HepG2 (cell line): ENCODE data around the gene KLHL21. TPM values are rescaled to one million over a fixed set of nuclear protein-coding genes. Genes with fewer than 3 reads are reported as not detected.

Experiments used
- DRAP1 ChIP-seq: IDR thresholded peaks from 2 replicates; pipeline ENCODE4 v1.6.1; 2016; ENCODE audit warnings: missing genetic modification reagents, missing compliant biosample characterization
- FOXA1 ChIP-seq, 2 experiments: fragments of 450-650 bp in 1 of 2; sonication (generic) in 1 of 2; formaldehyde crosslinking in 1 of 2; IDR thresholded peaks; 2 replicates each; pipeline versions ENCODE4 v1.4.0 to v1.6.1; 2016 to 2020; ENCODE audit warnings: missing genetic modification reagents in 1 of 2
- FOXA3 ChIP-seq: IDR thresholded peaks from 2 replicates; pipeline ENCODE4 v1.6.1; 2016; ENCODE audit warnings: missing genetic modification reagents, missing compliant biosample characterization
- FOXO1 ChIP-seq: sonication (generic); formaldehyde crosslinking; IDR thresholded peaks from 2 replicates; pipeline ENCODE4 v1.4.0; 2020; ENCODE audit warnings: missing genetic modification reagents
- HMGXB3 ChIP-seq: sonication (generic); formaldehyde crosslinking; IDR thresholded peaks from 2 replicates; pipeline ENCODE4 v1.4.0; 2020; ENCODE audit warnings: missing genetic modification reagents, borderline replicate concordance
- RXRA ChIP-seq: sonication (generic); formaldehyde crosslinking; IDR thresholded peaks from 2 replicates; pipeline ENCODE4 v1.5.1; 2020; ENCODE audit warnings: missing genetic modification reagents
- SP5 ChIP-seq: IDR thresholded peaks from 2 replicates; pipeline ENCODE4 v1.6.1; 2016; ENCODE audit warnings: low read depth, borderline replicate concordance
- TRAFD1 ChIP-seq: sonication (generic); formaldehyde crosslinking; IDR thresholded peaks from 2 replicates; pipeline ENCODE4 v1.5.1; 2020; ENCODE audit warnings: missing genetic modification reagents, mild to moderate bottlenecking, borderline replicate concordance
- ZNF232 ChIP-seq: sonication (generic); formaldehyde crosslinking; IDR thresholded peaks from 2 replicates; pipeline ENCODE4 v1.4.0; 2020; ENCODE audit warnings: missing genetic modification reagents, borderline replicate concordance
- ZSCAN12 ChIP-seq: sonication (generic); formaldehyde crosslinking; IDR thresholded peaks from 2 replicates; pipeline ENCODE4 v1.9.0; 2021; ENCODE audit warnings: mild to moderate bottlenecking, missing genetic modification reagents
- polyA plus RNA-seq, 8 experiments: library from polyadenylated mRNA; depleted of rRNA in 3 of 8; stranded (reverse) in 7 of 8; unstranded in 1 of 8; fragments of >200 nt; fragmentation: Illumina TruSeq in 4 of 8; extraction: Trizol in 4 of 8; gene quantifications; 2 replicates each; pipeline versions ENCODE4 v1.2.1 to v1.2.3, GENCODE V29; 2011 to 2016; ENCODE audit warnings: low read depth in 4 of 8, missing spikeins in 1 of 8, mixed read lengths in 1 of 8; ENCODE audit not compliant: insufficient read depth in 1 of 8
- total RNA-seq, 5 experiments: library from RNA; depleted of rRNA; stranded (reverse); fragments of >200 nt; fragmentation: Illumina TruSeq; extraction: Trizol; gene quantifications; 2 replicates each; pipeline ENCODE4 v1.2.3, GENCODE V29; 2016; ENCODE audit warnings: low read depth in 1 of 5
- TF ChIP-seq, protein P1 (sequence below): sonication (generic); formaldehyde crosslinking; IDR thresholded peaks from 2 replicates; pipeline ENCODE4 v1.5.0; 2020; ENCODE audit warnings: mild to moderate bottlenecking, missing genetic modification reagents
- TF ChIP-seq, protein P2 (sequence below): sonication (generic); formaldehyde crosslinking; IDR thresholded peaks from 2 replicates; pipeline ENCODE4 v1.4.0; 2020; ENCODE audit warnings: missing genetic modification reagents
- TF ChIP-seq, protein P3 (sequence below): IDR thresholded peaks from 2 replicates; pipeline ENCODE4 v1.6.1; 2016

Gene KLHL21
- total and polyA plus RNA-seq, 2 of the 13 experiments (the other 11 are each of a cell fraction or from before 2014, with no cell fraction given): 14.8 to 25.0 TPM

- TF ChIP-seq, protein P1, sequence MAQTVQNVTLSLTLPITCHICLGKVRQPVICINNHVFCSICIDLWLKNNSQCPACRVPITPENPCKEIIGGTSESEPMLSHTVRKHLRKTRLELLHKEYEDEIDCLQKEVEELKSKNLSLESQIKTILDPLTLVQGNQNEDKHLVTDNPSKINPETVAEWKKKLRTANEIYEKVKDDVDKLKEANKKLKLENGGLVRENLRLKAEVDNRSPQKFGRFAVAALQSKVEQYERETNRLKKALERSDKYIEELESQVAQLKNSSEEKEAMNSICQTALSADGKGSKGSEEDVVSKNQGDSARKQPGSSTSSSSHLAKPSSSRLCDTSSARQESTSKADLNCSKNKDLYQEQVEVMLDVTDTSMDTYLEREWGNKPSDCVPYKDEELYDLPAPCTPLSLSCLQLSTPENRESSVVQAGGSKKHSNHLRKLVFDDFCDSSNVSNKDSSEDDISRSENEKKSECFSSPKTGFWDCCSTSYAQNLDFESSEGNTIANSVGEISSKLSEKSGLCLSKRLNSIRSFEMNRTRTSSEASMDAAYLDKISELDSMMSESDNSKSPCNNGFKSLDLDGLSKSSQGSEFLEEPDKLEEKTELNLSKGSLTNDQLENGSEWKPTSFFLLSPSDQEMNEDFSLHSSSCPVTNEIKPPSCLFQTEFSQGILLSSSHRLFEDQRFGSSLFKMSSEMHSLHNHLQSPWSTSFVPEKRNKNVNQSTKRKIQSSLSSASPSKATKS (CRISPR knock-in tag): no peak
- TF ChIP-seq FOXO1 (CRISPR knock-in tag): no peak
- TF ChIP-seq FOXA1 (IDR thresholded peaks at IDR 0.05): no peak
- no peak for TF ChIP-seq FOXA1 (CRISPR knock-in tag; IDR thresholded peaks at IDR 0.05)
- no peak for TF ChIP-seq ZNF232 (CRISPR knock-in tag)
- TF ChIP-seq TRAFD1: no peak
- TF ChIP-seq, protein P2, sequence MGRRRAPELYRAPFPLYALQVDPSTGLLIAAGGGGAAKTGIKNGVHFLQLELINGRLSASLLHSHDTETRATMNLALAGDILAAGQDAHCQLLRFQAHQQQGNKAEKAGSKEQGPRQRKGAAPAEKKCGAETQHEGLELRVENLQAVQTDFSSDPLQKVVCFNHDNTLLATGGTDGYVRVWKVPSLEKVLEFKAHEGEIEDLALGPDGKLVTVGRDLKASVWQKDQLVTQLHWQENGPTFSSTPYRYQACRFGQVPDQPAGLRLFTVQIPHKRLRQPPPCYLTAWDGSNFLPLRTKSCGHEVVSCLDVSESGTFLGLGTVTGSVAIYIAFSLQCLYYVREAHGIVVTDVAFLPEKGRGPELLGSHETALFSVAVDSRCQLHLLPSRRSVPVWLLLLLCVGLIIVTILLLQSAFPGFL (CRISPR knock-in tag): no peak
- peak; percentile 40; the same call in 1 of the 2 replicates for TF ChIP-seq RXRA (CRISPR knock-in tag)
- TF ChIP-seq ZSCAN12 (CRISPR knock-in tag): no peak
- no peak for TF ChIP-seq HMGXB3
- TF ChIP-seq, protein P3, sequence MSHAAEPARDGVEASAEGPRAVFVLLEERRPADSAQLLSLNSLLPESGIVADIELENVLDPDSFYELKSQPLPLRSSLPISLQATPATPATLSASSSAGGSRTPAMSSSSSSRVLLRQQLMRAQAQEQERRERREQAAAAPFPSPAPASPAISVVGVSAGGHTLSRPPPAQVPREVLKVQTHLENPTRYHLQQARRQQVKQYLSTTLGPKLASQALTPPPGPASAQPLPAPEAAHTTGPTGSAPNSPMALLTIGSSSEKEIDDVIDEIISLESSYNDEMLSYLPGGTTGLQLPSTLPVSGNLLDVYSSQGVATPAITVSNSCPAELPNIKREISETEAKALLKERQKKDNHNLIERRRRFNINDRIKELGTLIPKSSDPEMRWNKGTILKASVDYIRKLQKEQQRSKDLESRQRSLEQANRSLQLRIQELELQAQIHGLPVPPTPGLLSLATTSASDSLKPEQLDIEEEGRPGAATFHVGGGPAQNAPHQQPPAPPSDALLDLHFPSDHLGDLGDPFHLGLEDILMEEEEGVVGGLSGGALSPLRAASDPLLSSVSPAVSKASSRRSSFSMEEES (CRISPR knock-in tag): no peak
- 0 out of 2 replicates have a peak, but pooled peaks have one; percentile 18 for TF ChIP-seq DRAP1 (CRISPR knock-in tag)
- TF ChIP-seq SP5 (CRISPR knock-in tag): 0 out of 2 replicates have a peak, but pooled peaks have one; percentile 15
- no peak for TF ChIP-seq FOXA3
Observed at GRCh38 chr1:6554907-6555778, 47.5 kb downstream of the KLHL21 start, which contains the start of gene TAS1R1 (continued).
